H9 (cell line): Measurements from ENCODE around the gene CD79B. TPM values are rescaled to one million over a fixed set of nuclear protein-coding genes. Genes with fewer than 3 reads are reported as not detected.

Source experiments
- DNase-seq: peaks from one replicate; pipeline ENCODE4 v3.0.0-alpha.2; 2017
- H2AFZ ChIP-seq: one replicate; pipeline ENCODE4 v1.6.1; 2013; ENCODE audit warnings: mild to moderate bottlenecking, low read length, control low read depth, moderate library complexity
- H2AK5ac ChIP-seq: 2 replicates; pipeline ENCODE4 v1.6.1; 2013; ENCODE audit warnings: low read length, control low read depth, mixed read lengths; ENCODE audit not compliant: insufficient read length
- H2BK120ac ChIP-seq: one replicate; pipeline ENCODE4 v1.6.1; 2013; ENCODE audit warnings: low read depth, mild to moderate bottlenecking, low read length, control low read depth, inconsistent platforms; ENCODE audit not compliant: poor library complexity, severe bottlenecking
- H2BK12ac ChIP-seq: 2 replicates; pipeline ENCODE4 v1.6.1; 2013; ENCODE audit warnings: low read length, control low read depth, mixed read lengths, low read depth; ENCODE audit not compliant: insufficient read length
- H2BK15ac ChIP-seq: 2 replicates; pipeline ENCODE4 v1.6.1; 2013; ENCODE audit warnings: low read depth, low read length, control low read depth
- H2BK20ac ChIP-seq: one replicate; pipeline ENCODE4 v1.6.1; 2013; ENCODE audit warnings: low read depth, mild to moderate bottlenecking, low read length, control low read depth, inconsistent platforms; ENCODE audit not compliant: poor library complexity, severe bottlenecking
- H2BK5ac ChIP-seq: 2 replicates; pipeline ENCODE4 v1.6.1; 2013; ENCODE audit warnings: low read length, control low read depth, mixed read lengths; ENCODE audit not compliant: insufficient read length
- H3K14ac ChIP-seq: 2 replicates; pipeline ENCODE4 v1.6.1; 2013; ENCODE audit warnings: low read length, control low read depth; ENCODE audit not compliant: insufficient read depth
- H3K18ac ChIP-seq: 2 replicates; pipeline ENCODE4 v1.6.1; 2013; ENCODE audit warnings: low read depth, mild to moderate bottlenecking, mixed read lengths, low read length, control low read depth; ENCODE audit not compliant: insufficient read length
- H3K23ac ChIP-seq: 2 replicates; pipeline ENCODE4 v1.6.1; 2013; ENCODE audit warnings: low read length, control low read depth, mixed read lengths, low read depth; ENCODE audit not compliant: insufficient read length
- H3K23me2 ChIP-seq: 2 replicates; pipeline ENCODE4 v1.6.1; 2013; ENCODE audit warnings: low read depth, mild to moderate bottlenecking, mixed read lengths, low read length, control low read depth; ENCODE audit not compliant: insufficient read length, poor library complexity, severe bottlenecking
- H3K27ac ChIP-seq: 2 replicates; pipeline ENCODE4 v1.5.1; 2013; ENCODE audit warnings: low read length, control low read depth, mixed read lengths, low read depth; ENCODE audit not compliant: insufficient read length
- H3K27me3 ChIP-seq: 2 replicates; pipeline ENCODE4 v1.6.1; 2013; ENCODE audit warnings: low read length, control low read depth, inconsistent platforms; ENCODE audit not compliant: insufficient read depth
- H3K4ac ChIP-seq: 2 replicates; pipeline ENCODE4 v1.6.1; 2013; ENCODE audit warnings: low read depth, mild to moderate bottlenecking, control low read depth, inconsistent platforms, low read length, moderate library complexity
- H3K4me1 ChIP-seq: 2 replicates; pipeline ENCODE4 v1.6.1; 2013; ENCODE audit warnings: low read length, control low read depth, inconsistent platforms; ENCODE audit not compliant: insufficient read depth
- H3K4me2 ChIP-seq: 2 replicates; pipeline ENCODE4 v1.6.1; 2013; ENCODE audit warnings: low read length, control low read depth, mixed read lengths; ENCODE audit not compliant: insufficient read length, insufficient read depth
- H3K56ac ChIP-seq: 2 replicates; pipeline ENCODE4 v1.6.1; 2013; ENCODE audit warnings: low read depth, mild to moderate bottlenecking, mixed read lengths, low read length, control low read depth; ENCODE audit not compliant: insufficient read length
- H3K79me1 ChIP-seq: 2 replicates; pipeline ENCODE4 v1.6.1; 2013; ENCODE audit warnings: low read depth, mild to moderate bottlenecking, moderate library complexity, low read length, control low read depth, inconsistent platforms; ENCODE audit not compliant: insufficient read depth, poor library complexity, severe bottlenecking
- H3K79me2 ChIP-seq: 2 replicates; pipeline ENCODE4 v1.6.1; 2013; ENCODE audit warnings: low read length, control low read depth, inconsistent platforms; ENCODE audit not compliant: insufficient read depth
- H3K9ac ChIP-seq: 2 replicates; pipeline ENCODE4 v1.6.1; 2013; ENCODE audit warnings: low read length, control low read depth, mixed read lengths; ENCODE audit not compliant: insufficient read length; ENCODE audit errors: extremely low read depth
- H3K9me3 ChIP-seq: one replicate; pipeline ENCODE4 v1.6.1; 2013; ENCODE audit warnings: low read depth, low read length, inconsistent platforms; ENCODE audit not compliant: control insufficient read depth
- H3T11ph ChIP-seq: one replicate; pipeline ENCODE4 v1.6.1; 2013; ENCODE audit warnings: mild to moderate bottlenecking, low read length, control low read depth, inconsistent platforms
- H4K20me1 ChIP-seq: one replicate; pipeline ENCODE4 v1.6.1; 2013; ENCODE audit not compliant: control insufficient read depth, insufficient read length, insufficient read depth
- H4K5ac ChIP-seq: 2 replicates; pipeline ENCODE4 v1.6.1; 2013; ENCODE audit warnings: low read depth, mild to moderate bottlenecking, mixed read lengths, low read length, control low read depth; ENCODE audit not compliant: insufficient read length
- H4K8ac ChIP-seq: replicated peaks from 2 replicates; pipeline ENCODE4 v1.6.1; 2013; ENCODE audit warnings: low read length, control low read depth, mixed read lengths, low read depth; ENCODE audit not compliant: insufficient read length
- H4K91ac ChIP-seq: 2 replicates; pipeline ENCODE4 v1.6.1; 2013; ENCODE audit warnings: low read depth, mild to moderate bottlenecking, moderate library complexity, mixed read lengths, low read length, control low read depth; ENCODE audit not compliant: insufficient read length
- H3K27ac Mint-ChIP-seq, 3 experiments: 2 replicates in 2 of 3; 3 replicates in 1 of 3; pipeline ENCODE4 v1.8.0; 2020 to 2021; ENCODE audit warnings: mixed read lengths in 3 of 3, mild to moderate bottlenecking in 1 of 3, moderate library complexity in 1 of 3
- H3K27me3 Mint-ChIP-seq: 2 replicates; pipeline ENCODE4 v1.8.0; 2021; ENCODE audit warnings: low read depth, mild to moderate bottlenecking, moderate library complexity, mixed read lengths
- H3K36me3 Mint-ChIP-seq, 3 experiments: 2 replicates in 2 of 3; 3 replicates in 1 of 3; pipeline ENCODE4 v1.8.0; 2020 to 2021; ENCODE audit warnings: low read depth in 3 of 3, mixed read lengths in 3 of 3; ENCODE audit not compliant: insufficient read depth in 1 of 3
- H3K4me1 Mint-ChIP-seq, 2 experiments: 2 replicates each; pipeline ENCODE4 v1.8.0; 2020; ENCODE audit warnings: mixed read lengths in 2 of 2
- H3K4me3 Mint-ChIP-seq, 2 experiments: 2 replicates in 1 of 2; 3 replicates in 1 of 2; pipeline ENCODE4 v1.8.0; 2020 to 2021; ENCODE audit warnings: mild to moderate bottlenecking in 2 of 2, mixed read lengths in 2 of 2, moderate library complexity in 1 of 2
- H3K9me3 Mint-ChIP-seq, 2 experiments: 2 replicates in 1 of 2; 3 replicates in 1 of 2; pipeline ENCODE4 v1.8.0; 2020; ENCODE audit warnings: mild to moderate bottlenecking in 2 of 2, mixed read lengths in 2 of 2, moderate library complexity in 1 of 2
- CTCF ChIP-seq: fragments of 200-600 bp; sonication (generic); conservative IDR thresholded peaks from 3 replicates; pipeline ENCODE4 v1.8.0; 2021; ENCODE audit warnings: antibody characterized with exemption, mild to moderate bottlenecking
- WGBS: extraction: QIAGEN DNeasy Blood & Tissue Kit; methylation state at CpG from one replicate; pipeline ENCODE4 v1.1.7; 2013; ENCODE audit warnings: missing lambda C conversion rate, low lambda C conversion rate, mixed read lengths; ENCODE audit not compliant: insufficient read length; ENCODE audit errors: extremely low coverage; 5-methylcytosine and 5-hydroxymethylcytosine counted together
- total RNA-seq: library from RNA; stranded (reverse); gene quantifications from 2 replicates; pipeline ENCODE4 v1.2.1, GENCODE V29; 2021

Gene CD79B
- total RNA-seq, 1 experiment from 2014 or later = 0.96 TPM

DNA sequence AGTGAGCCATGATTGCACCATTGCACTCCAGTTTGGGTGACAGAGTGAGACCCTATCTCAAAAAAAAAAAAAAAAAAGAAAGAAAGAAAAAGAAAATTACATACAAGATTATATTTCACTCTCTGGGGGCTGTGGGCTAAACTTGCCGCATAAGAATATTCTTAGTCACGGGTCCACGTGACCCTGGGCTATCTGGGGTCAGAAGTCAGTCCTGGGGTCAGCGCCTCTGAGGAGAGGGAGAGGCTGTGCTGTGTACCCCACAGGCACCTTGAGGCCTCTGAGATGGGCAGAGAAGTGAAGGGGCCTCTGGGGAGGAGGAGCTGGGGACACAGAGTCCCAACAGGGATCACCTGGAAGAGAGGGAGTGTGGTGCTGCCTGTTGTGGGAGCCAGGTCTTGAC is 5.8 kb upstream of the CD79B start:
- H3K4me1 ChIP-seq = no peaks in the 10 kb centered on the region
- H4K91ac ChIP-seq = no peak overlapping the region
- no peak overlapping the region for H4K5ac ChIP-seq
- no peak overlapping the region for H3K9ac ChIP-seq
- no peak for DNase-seq
- no peaks in the 10 kb centered on the region for H4K20me1 ChIP-seq
- TF ChIP-seq CTCF = no peak
- no peak overlapping the region for H2BK5ac ChIP-seq
- no peaks in the 10 kb centered on the region for H3K79me2 ChIP-seq
- H3K27me3 ChIP-seq = no peaks in the 10 kb centered on the region
- Mint-ChIP-seq H3K27me3 (peaks cover 3% of the 10 kb centered on the region), H3K36me3 (peaks cover 8 to 20% (median 9%) of the 10 kb centered on the region in 3 experiments; a peak in 5 of 7 replicates), H3K9me3 (no peaks in the 10 kb centered on the region), H3K27ac (no peak overlapping the region; a peak in 1 of 7 replicates), H3K4me3 (no peak overlapping the region), H3K4me1 (peaks cover 6 to 17% of the 10 kb centered on the region in 2 experiments)
- no peak overlapping the region for H4K8ac ChIP-seq
- H3T11ph ChIP-seq = no peak overlapping the region
- H2BK12ac ChIP-seq = no peak overlapping the region
- no peak overlapping the region for H3K23ac ChIP-seq
- no peaks in the 10 kb centered on the region for H3K79me1 ChIP-seq
- H2BK120ac ChIP-seq = no peak overlapping the region
- no peak overlapping the region for H2AK5ac ChIP-seq
- no peak overlapping the region for H3K14ac ChIP-seq
- WGBS = no CpG with 5 or more reads among the region's 4 CpGs
- H3K9me3 ChIP-seq = no peaks in the 10 kb centered on the region
- H2AFZ ChIP-seq = no peak overlapping the region
- H3K4me2 ChIP-seq = no peak overlapping the region
- no peaks in the 10 kb centered on the region for H3K23me2 ChIP-seq
- no peak overlapping the region for H3K27ac ChIP-seq
- H3K56ac ChIP-seq = no peak overlapping the region
- H2BK20ac ChIP-seq = no peak overlapping the region
- no peak overlapping the region for H3K4ac ChIP-seq
- no peak overlapping the region for H2BK15ac ChIP-seq
- H3K18ac ChIP-seq = no peak overlapping the region
